Ascending aorta (tissue), 2 donors: Measurements from ENCODE around the gene TOM1. TPM values are rescaled to one million over a fixed set of nuclear protein-coding genes. Genes with fewer than 3 reads are reported as not detected.

ENCODE experiments used
- DNase-seq, 2 donors: peaks; one replicate each; pipeline ENCODE4 v3.0.0-alpha.2; 2019; ENCODE audit warnings: low spot score in 2 of 2
- H3K27ac ChIP-seq, 2 donors: fragments of 200-600 bp; sonication (generic); one replicate each; pipeline ENCODE4 v1.5.1; 2016 to 2017; ENCODE audit warnings: mild to moderate bottlenecking in 1 of 2
- H3K27me3 ChIP-seq: fragments of 200-600 bp; sonication (generic); one replicate; pipeline ENCODE4 v1.5.1; 2017
- H3K36me3 ChIP-seq, 2 donors: fragments of 200-600 bp; sonication (generic); one replicate each; pipeline ENCODE4 v1.5.1; 2016
- H3K4me1 ChIP-seq, 2 donors: fragments of 200-600 bp; sonication (generic); one replicate each; pipeline ENCODE4 v1.5.1; 2016 to 2017; ENCODE audit warnings: mild to moderate bottlenecking in 1 of 2
- H3K4me3 ChIP-seq, 2 donors: fragments of 200-600 bp; sonication (generic); one replicate each; pipeline ENCODE4 v1.5.1; 2016 to 2017; ENCODE audit warnings: mild to moderate bottlenecking in 1 of 2
- H3K9me3 ChIP-seq, 2 donors: fragments of 200-600 bp; sonication (generic); one replicate each; pipeline ENCODE4 v1.5.1; 2016
- CTCF ChIP-seq, 3 experiments: fragments of 200-600 bp in 2 of 3; fragments of 450-650 bp in 1 of 3; sonication (generic) in 2 of 3; IDR thresholded peaks; one replicate each; pipeline ENCODE4 v1.5.1; 2016 to 2019; ENCODE audit warnings: antibody characterized with exemption in 3 of 3, mild to moderate bottlenecking in 1 of 3, moderate library complexity in 1 of 3
- intact Hi-C: fragments of 100-400 bp; cut with DNase I; formaldehyde crosslinking; loops from one replicate; pipeline ENCODE4 v1.15.1; 2023
- total RNA-seq: library from RNA; depleted of rRNA; stranded (reverse); fragments of >200 nt; gene quantifications from one replicate; pipeline ENCODE4 v1.1.0, GENCODE V29; 2016

TOM1 gene
- total RNA-seq, 1 donor from 2014 or later = 84.4 TPM

- no peak overlapping the region for H3K27ac ChIP-seq
- intact Hi-C loops = no loop called here
- H3K36me3 ChIP-seq = peaks cover 83 to 95% of the 10 kb centered on the region in 2 donors
- no peaks in the 10 kb centered on the region for H3K4me1 ChIP-seq
- H3K9me3 ChIP-seq = no peaks in the 10 kb centered on the region
- no peak overlapping the region for H3K4me3 ChIP-seq
- DNase-seq = no peak
- H3K27me3 ChIP-seq = no peaks in the 10 kb centered on the region
- no peak for TF ChIP-seq CTCF (IDR thresholded peaks at IDR 0.05)
These were observed 38.2 kb downstream of the TOM1 start for GRCh38 chr22:35337932-35338331.

- Histone ChIP-seq H3K27me3 (no peaks in the 10 kb centered on the region), H3K4me1 (no peaks in the 10 kb centered on the region), H3K36me3 (peaks cover 53 to 92% of the 10 kb centered on the region in 2 donors), H3K9me3 (no peaks in the 10 kb centered on the region), H3K27ac (no peak overlapping the region), H3K4me3 (no peak overlapping the region)
- TF ChIP-seq CTCF (IDR thresholded peaks at IDR 0.05) = no peak
- DNase-seq = no peak
- intact Hi-C loops = no loop called here
These were observed 41.6 kb downstream of the TOM1 start for GRCh38 chr22:35341090-35341874.

- H3K4me1 ChIP-seq = no peaks in the 10 kb centered on the region
- no peaks in the 10 kb centered on the region for H3K9me3 ChIP-seq
- H3K4me3 ChIP-seq = no peak overlapping the region
- no peak overlapping the region for H3K27ac ChIP-seq
- H3K27me3 ChIP-seq = no peaks in the 10 kb centered on the region
- TF ChIP-seq CTCF (IDR thresholded peaks at IDR 0.05) = no peak
- DNase-seq = no peak
- intact Hi-C loops = no loop called here
- peaks cover 53 to 92% of the 10 kb centered on the region in 2 donors for H3K36me3 ChIP-seq
These were observed 42.7 kb downstream of the TOM1 start for GRCh38 chr22:35342390-35342789.

GRCh38 chr22:35343664-35344550 lies 44.2 kb downstream of the TOM1 start:
- intact Hi-C loops = no loop called here
- DNase-seq = no peak

More at GRCh38 chr22:35343664-35344550, 44.2 kb downstream of the TOM1 start:
- Histone ChIP-seq H3K27me3 (no peaks in the 10 kb centered on the region), H3K4me1 (no peaks in the 10 kb centered on the region), H3K4me3 (no peak overlapping the region), H3K27ac (no peak overlapping the region), H3K36me3 (peaks cover 40 to 84% of the 10 kb centered on the region in 2 donors), H3K9me3 (no peaks in the 10 kb centered on the region)
- no peak for TF ChIP-seq CTCF (IDR thresholded peaks at IDR 0.05)
